HUDEP-2 (cell line): ENCODE measurements around the gene CD36.

ENCODE experiments used
- DNase-seq, 76 experiments: peaks; one replicate each; lab custom pipeline; 2025; ENCODE audit not compliant: unreplicated experiment in 76 of 76; lab: John Stamatoyannopoulos, UW

Gene CD36

DNA sequence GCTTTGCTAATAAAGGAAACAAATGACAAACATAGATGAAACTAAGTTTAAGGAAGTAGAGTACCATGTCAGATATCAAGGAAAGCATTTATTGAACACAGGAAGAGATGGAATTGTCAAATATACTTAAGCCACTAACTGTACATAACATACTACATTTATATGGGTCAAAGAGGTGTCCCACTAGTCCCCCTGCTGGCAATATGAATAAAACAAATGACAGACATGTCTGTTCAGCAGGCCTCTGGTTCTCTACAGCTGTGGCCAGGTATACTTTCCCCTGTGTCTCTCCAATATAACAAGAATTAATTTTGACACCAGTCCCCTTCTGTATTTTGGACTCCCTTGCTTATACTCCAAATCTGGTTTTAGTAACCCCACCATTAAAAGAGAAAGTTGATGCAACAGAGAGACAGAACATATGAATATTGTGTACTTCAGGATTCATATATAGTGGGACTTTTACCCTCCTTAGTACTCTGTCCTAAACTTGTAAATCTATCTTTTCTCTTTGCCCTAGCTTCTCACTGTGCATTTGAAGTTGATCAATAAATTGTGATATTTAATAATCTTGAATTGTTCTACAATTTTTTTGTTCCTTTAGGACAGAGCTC is 42.9 kb downstream of the CD36 start:
- DNase-seq, result peak in 30 of 76 experiments; percentile 10 to 68 (median 38)

DNA sequence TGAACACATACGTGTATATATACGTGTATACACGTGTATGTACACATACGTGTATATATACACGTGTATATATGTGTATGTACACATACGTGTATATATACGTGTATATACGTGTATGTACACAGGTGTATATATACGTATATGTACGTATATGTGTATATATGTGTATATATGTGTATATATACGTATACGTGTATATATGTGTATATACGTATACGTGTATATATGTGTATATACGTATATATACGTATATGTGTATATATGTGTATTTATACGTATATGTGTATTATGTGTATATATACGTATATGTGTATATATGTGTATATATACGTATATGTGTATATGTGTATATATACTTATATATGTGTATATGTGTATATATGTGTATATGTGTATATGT is 44.3 kb downstream of the CD36 start:
- DNase-seq, result no peak

DNA sequence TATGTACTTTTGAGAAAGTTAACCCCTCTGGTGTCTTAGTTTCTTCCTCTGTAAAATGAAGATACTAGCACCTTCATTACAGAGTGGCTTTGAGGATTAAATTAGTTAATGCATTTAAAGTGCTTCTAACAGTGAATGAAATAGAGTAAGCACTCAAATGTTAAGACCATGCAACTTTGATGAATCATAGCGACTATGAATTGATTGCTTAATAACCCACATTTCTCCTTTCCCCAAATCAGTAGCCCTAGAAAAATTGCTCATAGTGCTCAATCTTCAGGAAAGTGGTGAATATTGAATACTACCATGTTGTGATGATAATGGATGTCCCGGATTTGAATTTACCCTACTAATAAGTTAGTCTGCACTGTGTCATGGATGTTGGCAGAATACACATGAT is 48.1 kb downstream of the CD36 start:
- no peak for DNase-seq

- DNase-seq, result peak in 21 of 76 experiments; percentile 15 to 65 (median 33)
Measured at GRCh38 chr7:80699045-80699638, 60.7 kb downstream of the CD36 start.

- no peak for DNase-seq
Measured at GRCh38 chr7:80699721-80700256, 61.3 kb downstream of the CD36 start.

GRCh38 chr7:80703272-80703671 is 64.8 kb downstream of the CD36 start:
- DNase-seq, result no peak

- no peak for DNase-seq
Measured at GRCh38 chr7:80705130-80705781, 66.8 kb downstream of the CD36 start.

DNA sequence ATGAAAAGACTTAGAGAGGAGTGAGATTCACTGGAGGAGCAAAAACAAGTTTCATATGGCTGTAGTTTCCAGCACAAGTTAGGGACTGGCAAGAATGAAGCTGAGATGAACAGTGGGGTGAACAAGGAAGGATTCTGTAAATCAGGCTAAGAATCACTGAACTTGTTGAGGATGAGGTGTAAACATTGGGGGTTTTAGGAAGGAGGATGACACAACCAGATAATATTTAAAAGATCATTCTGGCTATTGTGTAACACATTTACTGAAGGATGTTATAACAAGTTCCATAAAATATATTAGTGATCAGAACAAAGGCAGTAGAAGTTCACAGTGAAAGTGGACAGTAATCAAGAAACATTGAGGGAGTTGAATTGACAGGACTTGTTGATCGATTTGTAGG is 68.9 kb downstream of the CD36 start:
- no peak for DNase-seq

DNA sequence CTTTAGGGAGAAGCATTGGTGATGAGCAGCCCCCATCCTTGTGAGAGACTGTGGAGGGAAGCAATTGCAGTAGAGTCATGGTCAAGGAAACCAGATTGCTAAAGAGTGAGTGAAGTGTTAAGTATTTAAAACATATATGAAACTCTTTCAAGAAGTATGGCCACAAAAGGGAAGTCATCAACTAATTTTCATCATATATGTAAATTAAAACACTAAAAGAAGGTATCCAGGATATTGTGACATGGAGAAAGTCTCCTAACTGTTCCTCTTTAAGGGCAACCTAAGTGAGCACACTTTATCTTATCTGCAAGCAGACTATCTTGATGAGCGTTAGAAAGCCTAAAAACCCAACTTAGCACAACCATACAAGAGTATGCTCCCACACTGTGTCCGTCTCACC is 69.7 kb downstream of the CD36 start:
- no peak for DNase-seq

- no peak for DNase-seq
Measured at GRCh38 chr7:80711531-80711930, 73.1 kb downstream of the CD36 start.

- no peak for DNase-seq
Measured at GRCh38 chr7:80719261-80719660, 80.8 kb downstream of the CD36 start.

DNA sequence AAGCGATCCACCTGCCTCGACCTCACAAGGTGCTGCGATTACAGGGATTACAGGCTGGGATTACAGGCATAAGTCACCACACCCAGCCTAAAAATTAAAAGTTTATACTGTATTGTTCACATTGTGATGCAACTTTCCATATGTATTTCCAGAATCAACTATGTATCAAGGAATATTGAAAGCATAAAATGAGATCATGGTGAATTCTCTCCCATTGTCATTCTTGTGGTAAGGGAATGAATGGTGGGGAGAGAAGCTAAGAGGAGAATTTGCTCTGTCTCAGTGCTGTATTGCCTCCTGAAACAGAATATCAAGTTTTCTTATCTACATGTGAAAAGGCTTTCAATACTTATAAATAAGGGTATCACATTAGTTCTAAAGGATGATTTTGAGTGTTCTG is 81.7 kb downstream of the CD36 start:
- no peak for DNase-seq

DNA sequence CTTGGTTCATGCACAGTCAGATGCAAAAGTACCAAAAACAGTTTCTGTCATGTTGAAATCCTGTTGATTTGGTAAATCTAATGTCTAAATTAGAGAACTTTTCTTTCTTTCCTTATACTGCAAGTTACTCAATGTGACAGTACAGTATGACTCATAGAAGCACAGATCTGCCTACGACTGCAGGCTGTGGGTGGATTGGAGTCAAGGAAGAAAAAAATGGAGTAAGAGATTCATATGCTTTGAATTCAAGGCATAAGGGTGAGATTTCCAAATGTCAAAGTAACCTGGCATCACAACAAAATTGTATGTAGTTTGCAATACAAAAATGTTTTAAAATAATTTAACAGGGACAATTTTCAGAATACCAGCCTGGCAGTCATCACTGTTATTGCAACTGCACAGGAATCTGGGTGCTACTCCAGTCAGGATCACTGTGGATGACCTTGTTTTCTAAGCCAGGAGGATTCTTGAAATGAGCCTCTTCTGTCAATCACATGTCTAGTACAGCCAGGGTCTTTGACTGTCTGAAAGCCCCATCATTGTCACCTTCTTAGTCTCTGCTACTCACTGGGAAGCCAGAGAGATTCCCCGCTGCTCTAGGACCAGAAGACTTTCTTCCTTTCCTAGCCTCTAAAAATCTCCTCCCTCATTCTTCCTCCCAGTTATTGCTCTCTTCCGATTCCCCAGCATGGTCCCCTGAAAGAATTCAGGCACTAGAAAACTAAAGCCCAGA is 83.6 kb downstream of the CD36 start:
- DNase-seq, result no peak

DNA sequence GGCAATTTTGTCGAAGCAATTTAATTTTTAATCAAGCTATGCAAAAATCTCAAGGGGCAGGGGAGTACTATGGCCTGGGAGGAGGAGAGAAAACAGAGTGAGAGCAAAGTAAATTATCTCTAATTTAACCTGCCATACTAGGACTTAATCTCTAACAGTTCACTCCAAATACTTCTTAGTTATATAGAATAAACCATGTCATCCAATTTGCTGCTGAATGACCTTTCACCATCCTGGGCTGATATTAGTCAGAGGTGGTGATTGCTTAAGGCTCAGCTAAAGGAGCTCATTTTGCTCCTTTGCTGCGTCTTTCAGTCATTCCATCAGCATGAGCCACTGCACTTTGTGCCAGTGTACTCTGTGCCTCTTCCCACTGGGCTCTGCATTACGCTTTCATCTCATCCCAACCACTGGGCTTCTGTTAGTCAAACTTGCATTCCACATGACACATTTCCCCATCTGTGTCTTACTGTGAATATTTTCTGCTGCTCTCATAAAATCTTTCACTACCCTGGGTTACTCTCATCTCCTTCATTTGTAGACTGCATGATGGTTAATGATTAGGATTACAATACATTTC is 84.3 kb downstream of the CD36 start:
- no peak for DNase-seq

DNA sequence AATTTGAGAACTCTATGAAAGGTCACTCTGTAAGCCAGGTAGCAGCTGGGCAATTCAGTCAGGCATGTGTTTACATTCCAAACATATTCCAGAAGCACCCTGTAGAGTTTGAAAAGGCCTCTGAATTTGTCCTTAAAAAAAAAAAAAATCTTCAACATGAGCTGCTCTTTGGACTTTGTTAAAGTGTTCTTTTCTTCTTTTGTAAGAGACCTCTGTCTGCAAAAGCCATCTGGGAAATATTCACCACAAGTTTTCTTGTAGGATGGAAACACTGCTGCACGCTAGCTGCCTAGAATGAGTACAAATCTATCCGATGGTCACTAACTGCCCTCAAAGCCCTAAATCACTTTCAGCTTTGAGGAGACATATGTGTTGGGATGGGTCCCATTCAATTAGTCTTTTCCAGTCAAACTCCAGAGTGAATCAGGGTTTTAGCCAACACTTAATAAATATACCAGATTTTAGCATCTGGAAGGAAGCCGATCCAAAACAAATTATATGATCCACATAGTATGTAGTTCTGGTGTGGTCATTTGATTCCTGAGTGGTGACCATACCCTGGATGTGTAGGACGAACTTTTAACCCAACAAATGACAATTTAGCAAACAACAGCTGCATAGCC is 85.9 kb downstream of the CD36 start:
- no peak for DNase-seq

GRCh38 chr7:80725181-80725611 is 86.8 kb downstream of the CD36 start:
- DNase-seq, result no peak
